Fibroblast of lung (primary cell): ENCODE results near the gene MED15. TPM values are rescaled to one million over a fixed set of nuclear protein-coding genes. Genes with fewer than 3 reads are reported as not detected.

Source experiments
- DNase-seq, 2 donors: peaks; one replicate each; pipeline versions ENCODE4 v3.0.0 to v3.0.0-alpha.2; 2010; ENCODE audit warnings: low read depth in 2 of 2
- H2AFZ ChIP-seq: 2 replicates; pipeline ENCODE4 v1.5.1; 2012; ENCODE audit warnings: low read length, control low read depth, inconsistent platforms
- H3K27ac ChIP-seq: 2 replicates; pipeline ENCODE4 v1.5.1; 2011; ENCODE audit warnings: low read length, control low read depth; ENCODE audit not compliant: insufficient read depth
- H3K27me3 ChIP-seq: 2 replicates; pipeline ENCODE4 v1.5.1; 2011; ENCODE audit warnings: mild to moderate bottlenecking, low read length; ENCODE audit not compliant: control insufficient read depth, insufficient read depth
- H3K36me3 ChIP-seq: 2 replicates; pipeline ENCODE4 v1.5.1; 2011; ENCODE audit warnings: low read length; ENCODE audit not compliant: control insufficient read depth, insufficient read depth
- H3K4me1 ChIP-seq: 2 replicates; pipeline ENCODE4 v1.5.1; 2011; ENCODE audit warnings: low read length; ENCODE audit not compliant: control insufficient read depth, insufficient read depth; ENCODE audit errors: extremely low read depth
- H3K4me2 ChIP-seq: 2 replicates; pipeline ENCODE4 v1.5.1; 2011; ENCODE audit warnings: low read length, control low read depth; ENCODE audit not compliant: insufficient read depth; ENCODE audit errors: extremely low read depth
- H3K4me3 ChIP-seq, 4 experiments: fragments of 200-600 bp in 1 of 4; sonication (generic) in 1 of 4; replicated peaks in 1 of 4; 2 replicates each; pipeline ENCODE4 v1.5.1; 2011 to 2016; ENCODE audit warnings: low read length in 4 of 4, low read depth in 3 of 4, mild to moderate bottlenecking in 3 of 4, control low read depth in 2 of 4, inconsistent platforms in 1 of 4, mixed read lengths in 1 of 4; ENCODE audit not compliant: insufficient read depth in 1 of 4; ENCODE audit errors: control extremely low read depth in 1 of 4
- H3K79me2 ChIP-seq: 2 replicates; pipeline ENCODE4 v1.5.1; 2012; ENCODE audit warnings: mild to moderate bottlenecking, low read length, inconsistent platforms; ENCODE audit not compliant: control insufficient read depth, insufficient read depth
- H3K9ac ChIP-seq: 2 replicates; pipeline ENCODE4 v1.5.1; 2011; ENCODE audit warnings: mild to moderate bottlenecking, low read length, control low read depth; ENCODE audit not compliant: insufficient read depth
- H3K9me3 ChIP-seq: 2 replicates; pipeline ENCODE4 v1.5.1; 2012; ENCODE audit warnings: low read depth, low read length; ENCODE audit not compliant: control insufficient read depth, insufficient read depth
- H4K20me1 ChIP-seq: 2 replicates; pipeline ENCODE4 v1.5.1; 2011; ENCODE audit warnings: low read length; ENCODE audit not compliant: control insufficient read depth, insufficient read depth; ENCODE audit errors: extremely low read depth
- CTCF ChIP-seq, 2 donors: IDR thresholded peaks in 1 of 2; conservative IDR thresholded peaks in 1 of 2; 1 replicate in 1 of 2; 2 replicates in 1 of 2; pipeline ENCODE4 v1.5.1; 2011 to 2012; ENCODE audit warnings: low read length in 2 of 2, control low read depth in 1 of 2, inconsistent platforms in 1 of 2, low read depth in 1 of 2, mild to moderate bottlenecking in 1 of 2
- EZH2 ChIP-seq: IDR thresholded peaks from 2 replicates; pipeline ENCODE4 v1.5.1; 2012; ENCODE audit warnings: low read length, control low read depth, mild to moderate bottlenecking; ENCODE audit errors: missing control alignments
- polyA plus RNA-seq, 2 donors: library from polyadenylated mRNA; depleted of rRNA in 1 of 2; stranded (reverse) in 1 of 2; unstranded in 1 of 2; fragments of >200 nt; gene quantifications; 2 replicates each; pipeline ENCODE4 v1.2.1, GENCODE V29; 2011 to 2012; ENCODE audit warnings: missing spikeins in 1 of 2
- total RNA-seq: library from RNA; depleted of rRNA; stranded (reverse); fragments of >200 nt; gene quantifications from 2 replicates; pipeline ENCODE4 v1.2.1, GENCODE V29; 2014

The MED15 gene
- total and polyA plus RNA-seq, 2 donors (not counting 1 experiment from before 2014, with no cell fraction given), result 28.6 TPM

- no peak for TF ChIP-seq CTCF (conservative IDR thresholded peaks at IDR 0.05 in 1 of 2, IDR thresholded peaks at IDR 0.05 in 1 of 2; ENCODE audit: low read depth in 1 of 2, low read length in 2 of 2)
- Histone ChIP-seq H3K4me1 (no peaks in the 10 kb centered on the region), H3K4me3 (no peak overlapping the region), H3K36me3 (peaks cover 8% of the 10 kb centered on the region), H3K9me3 (no peaks in the 10 kb centered on the region), H4K20me1 (no peaks in the 10 kb centered on the region), H3K4me2 (no peak overlapping the region), H2AFZ (no peak overlapping the region), H3K27me3 (no peaks in the 10 kb centered on the region), H3K9ac (no peak overlapping the region), H3K79me2 (no peaks in the 10 kb centered on the region), H3K27ac (no peak overlapping the region)
- DNase-seq, result no peak
These were observed 47.5 kb upstream of the MED15 start for GRCh38 chr22:20459862-20460261.

- no peak overlapping the region for H3K4me2 ChIP-seq
- H3K79me2 ChIP-seq, result no peaks in the 10 kb centered on the region
- H3K27me3 ChIP-seq, result no peaks in the 10 kb centered on the region
- no peak overlapping the region for H3K9ac ChIP-seq
- peaks cover 12% of the 10 kb centered on the region for H3K36me3 ChIP-seq
- no peaks in the 10 kb centered on the region for H3K4me1 ChIP-seq
- H4K20me1 ChIP-seq, result no peaks in the 10 kb centered on the region
- H3K4me3 ChIP-seq, result no peak overlapping the region
- H2AFZ ChIP-seq, result no peak overlapping the region
- H3K9me3 ChIP-seq, result no peaks in the 10 kb centered on the region
- no peak for TF ChIP-seq CTCF (conservative IDR thresholded peaks at IDR 0.05 in 1 of 2, IDR thresholded peaks at IDR 0.05 in 1 of 2; ENCODE audit: low read depth in 1 of 2, low read length in 2 of 2)
- TF ChIP-seq EZH2, result no peak
- no peak for DNase-seq
- H3K27ac ChIP-seq, result no peak overlapping the region
These were observed 43.9 kb upstream of the MED15 start for GRCh38 chr22:20463324-20464095.

GRCh38 chr22:20464096-20464614 is 43.3 kb upstream of the MED15 start:
- H2AFZ ChIP-seq, result no peak overlapping the region
- H3K4me3 ChIP-seq, result no peak overlapping the region
- H4K20me1 ChIP-seq, result no peaks in the 10 kb centered on the region
- H3K27ac ChIP-seq, result no peak overlapping the region
- H3K27me3 ChIP-seq, result no peaks in the 10 kb centered on the region
- H3K9me3 ChIP-seq, result no peaks in the 10 kb centered on the region
- no peak for TF ChIP-seq CTCF (conservative IDR thresholded peaks at IDR 0.05 in 1 of 2, IDR thresholded peaks at IDR 0.05 in 1 of 2; ENCODE audit: low read depth in 1 of 2, low read length in 2 of 2)
- TF ChIP-seq EZH2, result no peak
- no peak overlapping the region for H3K9ac ChIP-seq
- no peak overlapping the region for H3K4me2 ChIP-seq
- no peak for DNase-seq
- no peaks in the 10 kb centered on the region for H3K79me2 ChIP-seq
- H3K36me3 ChIP-seq, result peaks cover 12% of the 10 kb centered on the region
- no peaks in the 10 kb centered on the region for H3K4me1 ChIP-seq
